HepG2 (cell line): ENCODE measurements around the gene PSMC3IP. TPM values are rescaled to one million over a fixed set of nuclear protein-coding genes. Genes with fewer than 3 reads are reported as not detected.
A peak's percentile ranks its signal among the peaks of the same experiment; 100 is the strongest.

Experiments
- HDAC1 ChIP-seq: sonication (generic); formaldehyde crosslinking; IDR thresholded peaks from 2 replicates; pipeline ENCODE4 v1.5.1; 2020; ENCODE audit warnings: mild to moderate bottlenecking, missing genetic modification reagents
- IRF2 ChIP-seq: IDR thresholded peaks from 2 replicates; pipeline ENCODE4 v1.6.1; 2018; ENCODE audit warnings: missing genetic modification reagents, missing compliant biosample characterization
- NCOA1 ChIP-seq: sonication (generic); formaldehyde crosslinking; IDR thresholded peaks from 2 replicates; pipeline ENCODE4 v1.9.0; 2021; ENCODE audit warnings: missing genetic modification reagents
- POLR2A ChIP-seq, 2 experiments: IDR thresholded peaks; 2 replicates each; pipeline ENCODE4 v1.6.1; 2011; ENCODE audit warnings: low read depth in 2 of 2, low read length in 2 of 2, mild to moderate bottlenecking in 1 of 2, moderate library complexity in 1 of 2; ENCODE audit not compliant: insufficient read depth in 1 of 2
- RBFOX2 ChIP-seq: fragments of 200-400 bp; formaldehyde crosslinking; IDR thresholded peaks from 2 replicates; pipeline ENCODE4 v1.6.1; 2017; ENCODE audit warnings: low read depth, mild to moderate bottlenecking, low read length
- RORA ChIP-seq: sonication (generic); formaldehyde crosslinking; IDR thresholded peaks from 2 replicates; pipeline ENCODE4 v1.5.0; 2020; ENCODE audit warnings: mild to moderate bottlenecking, missing genetic modification reagents, moderate library complexity
- SALL2 ChIP-seq: sonication (generic); formaldehyde crosslinking; IDR thresholded peaks from 2 replicates; pipeline ENCODE4 v1.8.1; 2023; ENCODE audit warnings: mild to moderate bottlenecking, missing genetic modification reagents, inconsistent platforms
- ZNF180 ChIP-seq: sonication (generic); formaldehyde crosslinking; IDR thresholded peaks from 2 replicates; pipeline ENCODE4 v1.4.0; 2020; ENCODE audit warnings: low read depth, missing genetic modification reagents, borderline replicate concordance
- ZNF446 ChIP-seq: sonication (generic); formaldehyde crosslinking; IDR thresholded peaks from 2 replicates; pipeline ENCODE4 v1.5.0; 2020; ENCODE audit warnings: mild to moderate bottlenecking, missing genetic modification reagents
- ZNF547 ChIP-seq: sonication (generic); formaldehyde crosslinking; IDR thresholded peaks from 2 replicates; pipeline ENCODE4 v1.5.1; 2020; ENCODE audit warnings: mild to moderate bottlenecking, missing genetic modification reagents
- ZNF614 ChIP-seq: IDR thresholded peaks from 2 replicates; pipeline ENCODE4 v1.6.1; 2018; ENCODE audit warnings: missing biosample characterization, missing genetic modification reagents, inconsistent platforms, borderline replicate concordance
- ZSCAN25 ChIP-seq: sonication (generic); formaldehyde crosslinking; IDR thresholded peaks from 2 replicates; pipeline ENCODE4 v1.8.0; 2022; ENCODE audit warnings: mild to moderate bottlenecking, missing genetic modification reagents
- polyA plus RNA-seq, 8 experiments: library from polyadenylated mRNA; depleted of rRNA in 3 of 8; stranded (reverse) in 7 of 8; unstranded in 1 of 8; fragments of >200 nt; fragmentation: Illumina TruSeq in 4 of 8; extraction: Trizol in 4 of 8; gene quantifications; 2 replicates each; pipeline versions ENCODE4 v1.2.1 to v1.2.3, GENCODE V29; 2011 to 2016; ENCODE audit warnings: low read depth in 4 of 8, missing spikeins in 1 of 8, mixed read lengths in 1 of 8; ENCODE audit not compliant: insufficient read depth in 1 of 8
- total RNA-seq, 5 experiments: library from RNA; depleted of rRNA; stranded (reverse); fragments of >200 nt; fragmentation: Illumina TruSeq; extraction: Trizol; gene quantifications; 2 replicates each; pipeline ENCODE4 v1.2.3, GENCODE V29; 2016; ENCODE audit warnings: low read depth in 1 of 5
- TF ChIP-seq, protein P1 (sequence below): sonication (generic); formaldehyde crosslinking; IDR thresholded peaks from 2 replicates; pipeline ENCODE4 v1.4.0; 2020; ENCODE audit warnings: missing genetic modification reagents, borderline replicate concordance
- TF ChIP-seq, protein P2 (sequence below), 2 experiments: fragments of 450-650 bp in 1 of 2; sonication (generic) in 1 of 2; formaldehyde crosslinking; IDR thresholded peaks; 2 replicates each; pipeline versions ENCODE4 v1.5.0 to v1.8.0; 2020 to 2022; ENCODE audit warnings: mild to moderate bottlenecking in 1 of 2, missing genetic modification reagents in 1 of 2
- TF ChIP-seq, protein P3 (sequence below): sonication (generic); formaldehyde crosslinking; IDR thresholded peaks from 2 replicates; pipeline ENCODE4 v1.8.0; 2023; ENCODE audit warnings: mild to moderate bottlenecking, missing genetic modification reagents
- TF ChIP-seq, protein P4 (sequence below): IDR thresholded peaks from 2 replicates; pipeline ENCODE4 v1.6.1; 2012; ENCODE audit warnings: low read length, improper control_type of control experiment
- TF ChIP-seq, protein P5 (sequence below): fragments of 450-650 bp; IDR thresholded peaks from 2 replicates; pipeline ENCODE4 v1.6.1; 2017; ENCODE audit warnings: mild to moderate bottlenecking

Gene PSMC3IP
- total and polyA plus RNA-seq, 2 of the 13 experiments (the other 11 are each of a cell fraction or from before 2014, with no cell fraction given): 6.5 to 22.4 TPM

DNA sequence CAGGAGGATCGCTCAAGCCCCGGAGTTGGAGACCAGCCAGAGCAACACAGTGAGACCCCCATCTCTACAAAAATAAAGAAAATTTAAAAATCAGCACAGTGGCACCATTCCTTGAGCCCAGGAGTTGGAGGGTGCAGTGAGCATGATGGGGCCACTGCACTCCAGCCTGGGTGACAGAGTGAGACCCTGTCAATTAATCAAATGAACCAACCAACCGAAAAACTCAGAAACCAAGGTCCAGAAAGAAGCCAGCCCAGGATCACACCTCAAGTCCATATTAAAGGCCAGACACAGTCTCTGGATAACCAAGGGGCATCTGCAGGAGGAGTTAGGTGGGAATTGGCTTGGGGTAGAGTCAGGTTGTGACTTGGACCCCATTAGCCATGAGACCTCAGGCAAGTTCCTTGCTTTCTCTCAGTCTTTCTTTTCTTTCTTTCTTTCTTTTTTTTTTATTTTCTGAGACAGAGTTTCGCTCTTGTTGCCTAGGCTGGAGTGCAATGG is 22.4 kb downstream of the PSMC3IP start (continued):
- TF ChIP-seq, protein P1, sequence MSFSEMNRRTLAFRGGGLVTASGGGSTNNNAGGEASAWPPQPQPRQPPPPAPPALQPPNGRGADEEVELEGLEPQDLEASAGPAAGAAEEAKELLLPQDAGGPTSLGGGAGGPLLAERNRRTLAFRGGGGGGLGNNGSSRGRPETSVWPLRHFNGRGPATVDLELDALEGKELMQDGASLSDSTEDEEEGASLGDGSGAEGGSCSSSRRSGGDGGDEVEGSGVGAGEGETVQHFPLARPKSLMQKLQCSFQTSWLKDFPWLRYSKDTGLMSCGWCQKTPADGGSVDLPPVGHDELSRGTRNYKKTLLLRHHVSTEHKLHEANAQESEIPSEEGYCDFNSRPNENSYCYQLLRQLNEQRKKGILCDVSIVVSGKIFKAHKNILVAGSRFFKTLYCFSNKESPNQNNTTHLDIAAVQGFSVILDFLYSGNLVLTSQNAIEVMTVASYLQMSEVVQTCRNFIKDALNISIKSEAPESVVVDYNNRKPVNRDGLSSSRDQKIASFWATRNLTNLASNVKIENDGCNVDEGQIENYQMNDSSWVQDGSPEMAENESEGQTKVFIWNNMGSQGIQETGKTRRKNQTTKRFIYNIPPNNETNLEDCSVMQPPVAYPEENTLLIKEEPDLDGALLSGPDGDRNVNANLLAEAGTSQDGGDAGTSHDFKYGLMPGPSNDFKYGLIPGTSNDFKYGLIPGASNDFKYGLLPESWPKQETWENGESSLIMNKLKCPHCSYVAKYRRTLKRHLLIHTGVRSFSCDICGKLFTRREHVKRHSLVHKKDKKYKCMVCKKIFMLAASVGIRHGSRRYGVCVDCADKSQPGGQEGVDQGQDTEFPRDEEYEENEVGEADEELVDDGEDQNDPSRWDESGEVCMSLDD (CRISPR knock-in tag): no peak
- TF ChIP-seq ZNF446 (CRISPR knock-in tag) (peak; percentile 20; the same call in 1 of the 2 replicates), ZNF614 (CRISPR knock-in tag) (no peak), ZNF547 (CRISPR knock-in tag) (0 out of 2 replicates have a peak, but pooled peaks have one; percentile 6), ZSCAN25 (CRISPR knock-in tag) (no peak), RORA (CRISPR knock-in tag) (0 out of 2 replicates have a peak, but pooled peaks have one; percentile 41), SALL2 (CRISPR knock-in tag) (no peak), RBFOX2 (no peak), HDAC1 (no peak), NCOA1 (no peak), IRF2 (CRISPR knock-in tag) (no peak), ZNF180 (CRISPR knock-in tag) (0 out of 2 replicates have a peak, but pooled peaks have one; percentile 4), POLR2A (IDR thresholded peaks at IDR 0.05; ENCODE audit: insufficient read depth in 1 of 2, low read depth in 2 of 2, low read length in 2 of 2) (no peak)
- TF ChIP-seq, protein P2, sequence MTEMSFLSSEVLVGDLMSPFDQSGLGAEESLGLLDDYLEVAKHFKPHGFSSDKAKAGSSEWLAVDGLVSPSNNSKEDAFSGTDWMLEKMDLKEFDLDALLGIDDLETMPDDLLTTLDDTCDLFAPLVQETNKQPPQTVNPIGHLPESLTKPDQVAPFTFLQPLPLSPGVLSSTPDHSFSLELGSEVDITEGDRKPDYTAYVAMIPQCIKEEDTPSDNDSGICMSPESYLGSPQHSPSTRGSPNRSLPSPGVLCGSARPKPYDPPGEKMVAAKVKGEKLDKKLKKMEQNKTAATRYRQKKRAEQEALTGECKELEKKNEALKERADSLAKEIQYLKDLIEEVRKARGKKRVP (CRISPR knock-in tag; IDR thresholded peaks at IDR 0.05): no peak
- TF ChIP-seq, protein P3, sequence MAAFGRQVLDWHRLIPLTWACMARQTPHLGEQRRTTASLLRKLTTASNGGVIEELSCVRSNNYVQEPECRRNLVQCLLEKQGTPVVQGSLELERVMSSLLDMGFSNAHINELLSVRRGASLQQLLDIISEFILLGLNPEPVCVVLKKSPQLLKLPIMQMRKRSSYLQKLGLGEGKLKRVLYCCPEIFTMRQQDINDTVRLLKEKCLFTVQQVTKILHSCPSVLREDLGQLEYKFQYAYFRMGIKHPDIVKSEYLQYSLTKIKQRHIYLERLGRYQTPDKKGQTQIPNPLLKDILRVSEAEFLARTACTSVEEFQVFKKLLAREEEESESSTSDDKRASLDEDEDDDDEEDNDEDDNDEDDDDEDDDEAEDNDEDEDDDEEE (CRISPR knock-in tag): 0 out of 2 replicates have a peak, but pooled peaks have one; percentile 60
- TF ChIP-seq, protein P4, sequence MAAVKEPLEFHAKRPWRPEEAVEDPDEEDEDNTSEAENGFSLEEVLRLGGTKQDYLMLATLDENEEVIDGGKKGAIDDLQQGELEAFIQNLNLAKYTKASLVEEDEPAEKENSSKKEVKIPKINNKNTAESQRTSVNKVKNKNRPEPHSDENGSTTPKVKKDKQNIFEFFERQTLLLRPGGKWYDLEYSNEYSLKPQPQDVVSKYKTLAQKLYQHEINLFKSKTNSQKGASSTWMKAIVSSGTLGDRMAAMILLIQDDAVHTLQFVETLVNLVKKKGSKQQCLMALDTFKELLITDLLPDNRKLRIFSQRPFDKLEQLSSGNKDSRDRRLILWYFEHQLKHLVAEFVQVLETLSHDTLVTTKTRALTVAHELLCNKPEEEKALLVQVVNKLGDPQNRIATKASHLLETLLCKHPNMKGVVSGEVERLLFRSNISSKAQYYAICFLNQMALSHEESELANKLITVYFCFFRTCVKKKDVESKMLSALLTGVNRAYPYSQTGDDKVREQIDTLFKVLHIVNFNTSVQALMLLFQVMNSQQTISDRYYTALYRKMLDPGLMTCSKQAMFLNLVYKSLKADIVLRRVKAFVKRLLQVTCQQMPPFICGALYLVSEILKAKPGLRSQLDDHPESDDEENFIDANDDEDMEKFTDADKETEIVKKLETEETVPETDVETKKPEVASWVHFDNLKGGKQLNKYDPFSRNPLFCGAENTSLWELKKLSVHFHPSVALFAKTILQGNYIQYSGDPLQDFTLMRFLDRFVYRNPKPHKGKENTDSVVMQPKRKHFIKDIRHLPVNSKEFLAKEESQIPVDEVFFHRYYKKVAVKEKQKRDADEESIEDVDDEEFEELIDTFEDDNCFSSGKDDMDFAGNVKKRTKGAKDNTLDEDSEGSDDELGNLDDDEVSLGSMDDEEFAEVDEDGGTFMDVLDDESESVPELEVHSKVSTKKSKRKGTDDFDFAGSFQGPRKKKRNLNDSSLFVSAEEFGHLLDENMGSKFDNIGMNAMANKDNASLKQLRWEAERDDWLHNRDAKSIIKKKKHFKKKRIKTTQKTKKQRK: no peak
- TF ChIP-seq, protein P5, sequence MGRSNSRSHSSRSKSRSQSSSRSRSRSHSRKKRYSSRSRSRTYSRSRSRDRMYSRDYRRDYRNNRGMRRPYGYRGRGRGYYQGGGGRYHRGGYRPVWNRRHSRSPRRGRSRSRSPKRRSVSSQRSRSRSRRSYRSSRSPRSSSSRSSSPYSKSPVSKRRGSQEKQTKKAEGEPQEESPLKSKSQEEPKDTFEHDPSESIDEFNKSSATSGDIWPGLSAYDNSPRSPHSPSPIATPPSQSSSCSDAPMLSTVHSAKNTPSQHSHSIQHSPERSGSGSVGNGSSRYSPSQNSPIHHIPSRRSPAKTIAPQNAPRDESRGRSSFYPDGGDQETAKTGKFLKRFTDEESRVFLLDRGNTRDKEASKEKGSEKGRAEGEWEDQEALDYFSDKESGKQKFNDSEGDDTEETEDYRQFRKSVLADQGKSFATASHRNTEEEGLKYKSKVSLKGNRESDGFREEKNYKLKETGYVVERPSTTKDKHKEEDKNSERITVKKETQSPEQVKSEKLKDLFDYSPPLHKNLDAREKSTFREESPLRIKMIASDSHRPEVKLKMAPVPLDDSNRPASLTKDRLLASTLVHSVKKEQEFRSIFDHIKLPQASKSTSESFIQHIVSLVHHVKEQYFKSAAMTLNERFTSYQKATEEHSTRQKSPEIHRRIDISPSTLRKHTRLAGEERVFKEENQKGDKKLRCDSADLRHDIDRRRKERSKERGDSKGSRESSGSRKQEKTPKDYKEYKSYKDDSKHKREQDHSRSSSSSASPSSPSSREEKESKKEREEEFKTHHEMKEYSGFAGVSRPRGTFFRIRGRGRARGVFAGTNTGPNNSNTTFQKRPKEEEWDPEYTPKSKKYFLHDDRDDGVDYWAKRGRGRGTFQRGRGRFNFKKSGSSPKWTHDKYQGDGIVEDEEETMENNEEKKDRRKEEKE: no peak
